Umbilical cord (tissue), 1 donor: Measurements from ENCODE around the gene MRPS11. TPM values are rescaled to one million over a fixed set of nuclear protein-coding genes. Genes with fewer than 3 reads are reported as not detected.

Experiments
- total RNA-seq: library from RNA; depleted of rRNA; stranded (reverse); fragments of >200 nt; gene quantifications from one replicate; pipeline ENCODE4 v1.2.3, GENCODE V29; 2014; ENCODE audit warnings: low replicate concordance; ENCODE audit not compliant: insufficient read depth

Gene MRPS11
- total RNA-seq, 1 donor from 2014 or later, result 19.5 TPM

Other genes starting within 250 kb of the MRPS11 start
- gene NTRK3, start 211.0 kb upstream of the MRPS11 start, total RNA-seq, result 24.1 TPM
- gene MRPL46, start 320 bp upstream of the MRPS11 start, total RNA-seq, result 10.4 TPM
- gene DET1, start 79.0 kb downstream of the MRPS11 start, total RNA-seq, result 17.6 TPM
- 18.1 TPM for gene AEN, start 153.6 kb downstream of the MRPS11 start, total RNA-seq
- 4.6 TPM for gene ISG20, start 171.3 kb downstream of the MRPS11 start, total RNA-seq